Sigmoid colon (tissue), 3 donors: ENCODE results near the gene C13orf42.

Experiments
- CTCF ChIP-seq, 4 experiments: fragments of 450-650 bp in 3 of 4; fragments of 200-600 bp in 1 of 4; IDR thresholded peaks; one replicate each; pipeline ENCODE4 v1.5.1; 2016 to 2019; ENCODE audit warnings: antibody characterized with exemption in 4 of 4, mild to moderate bottlenecking in 3 of 4, moderate library complexity in 2 of 4
- POLR2A ChIP-seq, 2 donors: fragments of 450-650 bp; IDR thresholded peaks; one replicate each; pipeline ENCODE4 v1.6.1; 2016; ENCODE audit warnings: antibody characterized with exemption in 2 of 2, mild to moderate bottlenecking in 2 of 2, moderate library complexity in 2 of 2

GRCh38 chr13:51130348-51130747 is 19.3 kb upstream of the C13orf42 start:
- no peak for TF ChIP-seq CTCF (IDR thresholded peaks at IDR 0.05)
- TF ChIP-seq POLR2A (IDR thresholded peaks at IDR 0.05) = no peak
